ENCODE data around the gene INPP5A. TPM values are rescaled to one million over a fixed set of nuclear protein-coding genes. Genes with fewer than 3 reads are reported as not detected.

The INPP5A gene
- total RNA-seq, 4 donors from 2014 or later: 34.8 to 80.8 (median 52.8) TPM

- intact Hi-C loops (cut with DNase I; ENCODE audit: low total_unique reads): loop anchor here (5.0 kb wide), 1 partner anchor 94 kb away; the partner anchor contains the start of gene INPP5A
- H3K4me3 ChIP-seq: no peak overlapping the region
Observed at GRCh38 chr10:132630666-132631337, 93.2 kb downstream of the INPP5A start.

GRCh38 chr10:132631338-132631735 lies 93.8 kb downstream of the INPP5A start:
- intact Hi-C loops (cut with DNase I; ENCODE audit: low total_unique reads): loop anchor here (5.0 kb wide), 1 partner anchor 94 kb away; the partner anchor contains the start of gene INPP5A
- peak overlapping the region; percentile 83 to 95 (median 89) for H3K27ac ChIP-seq
- WGBS, 2 donors (ENCODE audit: low coverage in 1 of 2): 74 to 76% methylated on average over 4 to 18 of the region's 18 CpGs
- peak; percentile 45 for DNase-seq
- in situ Hi-C loops (cut with MboI; ENCODE audit: low pct_ligation_motif_present in 1 of 4, low pct_unique_long_range_greater_than_20kb in 1 of 4, low sequenced_read_pairs in 3 of 4): loop anchor here (10.0 to 25.0 kb wide), 6 partner anchors 94 to 394 kb away; partner anchors contain the start of genes INPP5A (in 2 of the 4) and PWWP2B (in 1 of the 4)
- TF ChIP-seq EP300 (IDR thresholded peaks at IDR 0.05; ENCODE audit: low read depth): no peak
- peak; percentile 37 to 48 (median 43) for TF ChIP-seq POLR2AphosphoS5 (IDR thresholded peaks at IDR 0.05)
- no peak for TF ChIP-seq CTCF (IDR thresholded peaks at IDR 0.05)
- H3K4me3 ChIP-seq: no peak overlapping the region
- no peaks in the 10 kb centered on the region for H3K27me3 ChIP-seq
- H3K4me1 ChIP-seq: peaks cover 44 to 77% (median 56%) of the 10 kb centered on the region in 4 donors
- no peaks in the 10 kb centered on the region for H3K9me3 ChIP-seq
- H3K36me3 ChIP-seq: no peaks in the 10 kb centered on the region

More at GRCh38 chr10:132630666-132631337, 93.2 kb downstream of the INPP5A start:
- Histone ChIP-seq H3K36me3 (no peaks in the 10 kb centered on the region), H3K27ac (peak overlapping the region; percentile 83 to 95 (median 89)), H3K27me3 (no peaks in the 10 kb centered on the region), H3K9me3 (no peaks in the 10 kb centered on the region), H3K4me1 (peaks cover 44 to 77% (median 56%) of the 10 kb centered on the region in 4 donors)
- 80% methylated on average over 2 to 23 of the region's 24 CpGs for whole genome bisulfite sequencing, 2 donors (ENCODE audit: low coverage in 1 of 2)
- TF ChIP-seq POLR2AphosphoS5 (IDR thresholded peaks at IDR 0.05) (peak in 2 of 3 donors; percentile 39 to 48), EP300 (IDR thresholded peaks at IDR 0.05; ENCODE audit: low read depth) (no peak)
- in situ Hi-C loops (cut with MboI; ENCODE audit: low pct_ligation_motif_present in 1 of 4, low pct_unique_long_range_greater_than_20kb in 1 of 4, low sequenced_read_pairs in 3 of 4): loop anchor here (10.0 to 25.0 kb wide), 6 partner anchors 94 to 394 kb away; partner anchors contain the start of genes INPP5A (in 2 of the 4) and PWWP2B (in 1 of the 4)
- DNase-seq: peak; percentile 49

GRCh38 chr10:132632091-132632561 lies 94.5 kb downstream of the INPP5A start:
- intact Hi-C loops (cut with DNase I; ENCODE audit: low total_unique reads): loop anchor here (5.0 kb wide), 1 partner anchor 95 kb away; the partner anchor contains the start of gene INPP5A
- no peak for DNase-seq
- in situ Hi-C loops (cut with MboI; ENCODE audit: low pct_ligation_motif_present in 1 of 4, low pct_unique_long_range_greater_than_20kb in 1 of 4, low sequenced_read_pairs in 3 of 4): loop anchor here (10.0 to 25.0 kb wide), 6 partner anchors 95 to 395 kb away; partner anchors contain the start of genes INPP5A (in 2 of the 4) and PWWP2B (in 1 of the 4)

More at GRCh38 chr10:132632091-132632561, 94.5 kb downstream of the INPP5A start:
- H3K27ac ChIP-seq: peak overlapping the region; percentile 83 to 95 (median 89)
- H3K27me3 ChIP-seq: no peaks in the 10 kb centered on the region
- no peaks in the 10 kb centered on the region for H3K36me3 ChIP-seq
- WGBS, 2 donors (ENCODE audit: low coverage in 1 of 2): 82% methylated on average over 13 of the region's 13 CpGs; no CpG with 5 or more reads in 1 of the 2 donors
- no peaks in the 10 kb centered on the region for H3K9me3 ChIP-seq
- peaks cover 42 to 72% (median 56%) of the 10 kb centered on the region in 4 donors for H3K4me1 ChIP-seq
- TF ChIP-seq EP300 (IDR thresholded peaks at IDR 0.05; ENCODE audit: low read depth) (no peak), POLR2A (IDR thresholded peaks at IDR 0.05) (no peak), POLR2AphosphoS5 (IDR thresholded peaks at IDR 0.05) (no peak), CTCF (IDR thresholded peaks at IDR 0.05) (no peak)
- H3K4me3 ChIP-seq: no peak overlapping the region

All from transverse colon (tissue), 4 donors.